Fibroblast of lung (primary cell): Measurements from ENCODE around the gene FGFR3.

Source experiments
- EZH2 ChIP-seq: IDR thresholded peaks from 2 replicates; pipeline ENCODE4 v1.5.1; 2012; ENCODE audit warnings: low read length, control low read depth, mild to moderate bottlenecking; ENCODE audit errors: missing control alignments
- TF ChIP-seq, protein P1 (sequence below), 2 donors: IDR thresholded peaks in 1 of 2; conservative IDR thresholded peaks in 1 of 2; 1 replicate in 1 of 2; 2 replicates in 1 of 2; pipeline ENCODE4 v1.5.1; 2011 to 2012; ENCODE audit warnings: low read length in 2 of 2, control low read depth in 1 of 2, inconsistent platforms in 1 of 2, low read depth in 1 of 2, mild to moderate bottlenecking in 1 of 2

DNA sequence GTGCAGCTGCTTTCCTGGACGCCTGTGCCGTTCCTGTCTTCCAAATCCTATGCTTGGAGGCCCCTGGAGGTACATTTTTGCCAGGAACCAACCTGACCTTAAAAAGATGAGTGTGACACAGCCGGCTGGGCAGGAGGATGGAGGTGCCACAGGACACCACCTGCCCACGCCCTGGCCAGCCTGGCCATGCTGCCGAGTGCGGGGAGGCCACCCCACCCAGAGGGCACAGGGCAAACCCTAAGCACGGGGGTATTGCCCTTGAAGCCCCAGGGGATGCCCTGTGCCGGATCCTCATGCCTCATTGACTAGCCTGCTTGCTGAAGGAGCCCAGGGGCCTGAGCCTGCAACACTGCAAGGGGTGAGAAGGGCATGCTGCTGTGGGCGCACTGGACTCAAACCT lies 20.1 kb downstream of the FGFR3 start:
- no peak for TF ChIP-seq EZH2
- TF ChIP-seq, protein P1, sequence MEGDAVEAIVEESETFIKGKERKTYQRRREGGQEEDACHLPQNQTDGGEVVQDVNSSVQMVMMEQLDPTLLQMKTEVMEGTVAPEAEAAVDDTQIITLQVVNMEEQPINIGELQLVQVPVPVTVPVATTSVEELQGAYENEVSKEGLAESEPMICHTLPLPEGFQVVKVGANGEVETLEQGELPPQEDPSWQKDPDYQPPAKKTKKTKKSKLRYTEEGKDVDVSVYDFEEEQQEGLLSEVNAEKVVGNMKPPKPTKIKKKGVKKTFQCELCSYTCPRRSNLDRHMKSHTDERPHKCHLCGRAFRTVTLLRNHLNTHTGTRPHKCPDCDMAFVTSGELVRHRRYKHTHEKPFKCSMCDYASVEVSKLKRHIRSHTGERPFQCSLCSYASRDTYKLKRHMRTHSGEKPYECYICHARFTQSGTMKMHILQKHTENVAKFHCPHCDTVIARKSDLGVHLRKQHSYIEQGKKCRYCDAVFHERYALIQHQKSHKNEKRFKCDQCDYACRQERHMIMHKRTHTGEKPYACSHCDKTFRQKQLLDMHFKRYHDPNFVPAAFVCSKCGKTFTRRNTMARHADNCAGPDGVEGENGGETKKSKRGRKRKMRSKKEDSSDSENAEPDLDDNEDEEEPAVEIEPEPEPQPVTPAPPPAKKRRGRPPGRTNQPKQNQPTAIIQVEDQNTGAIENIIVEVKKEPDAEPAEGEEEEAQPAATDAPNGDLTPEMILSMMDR (conservative IDR thresholded peaks at IDR 0.05 in 1 of 2, IDR thresholded peaks at IDR 0.05 in 1 of 2; ENCODE audit: low read depth in 1 of 2, low read length in 2 of 2): no peak
